DLD1 (cell line): ENCODE data around the gene KIRREL3.

Experiments
- in situ Hi-C: cut with HindIII; loops from 2 replicates; pipeline ENCODE4 v1.10.0; 2017; ENCODE audit warnings: low sequenced_read_pairs

KIRREL3 gene

DNA sequence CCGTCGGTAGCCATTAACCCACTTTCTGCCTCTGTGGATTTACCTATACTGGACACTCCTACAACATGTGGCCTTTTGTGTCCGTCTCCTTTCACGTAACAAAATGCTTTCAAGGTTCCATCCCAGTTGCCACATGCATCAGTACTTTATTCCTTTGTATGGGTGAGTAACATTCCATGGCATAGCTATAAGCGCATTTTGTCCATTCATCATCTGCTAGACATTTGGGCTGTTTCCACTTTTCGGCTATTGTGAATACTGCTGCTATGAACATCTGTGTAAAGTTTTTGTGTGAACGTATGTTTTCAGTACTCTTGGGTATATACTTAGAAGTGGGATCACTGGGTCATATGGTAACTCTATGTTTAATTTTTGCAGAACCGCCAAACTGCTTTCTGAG is 387.9 kb downstream of the KIRREL3 start:
- in situ Hi-C loops, result no loop called here

DNA sequence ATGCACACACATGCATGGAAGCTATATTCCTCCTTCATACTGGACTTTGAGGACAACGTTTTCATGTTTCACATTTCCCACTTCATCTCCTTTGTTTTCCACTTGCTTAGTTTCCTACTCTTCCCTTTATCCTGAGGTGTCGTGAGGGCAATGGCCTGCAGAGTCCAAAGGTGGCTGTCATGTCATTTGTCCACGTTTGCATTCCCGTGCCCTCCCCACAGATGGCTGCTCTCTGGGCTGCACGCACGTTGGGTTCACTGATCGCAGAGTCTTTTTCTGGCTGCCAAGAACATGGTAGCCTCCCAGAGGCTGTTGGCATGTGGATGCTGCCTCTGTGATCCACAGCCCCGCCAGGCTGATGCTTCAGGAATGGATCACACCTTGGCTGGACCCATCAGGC is 389.1 kb downstream of the KIRREL3 start:
- in situ Hi-C loops, result no loop called here

DNA sequence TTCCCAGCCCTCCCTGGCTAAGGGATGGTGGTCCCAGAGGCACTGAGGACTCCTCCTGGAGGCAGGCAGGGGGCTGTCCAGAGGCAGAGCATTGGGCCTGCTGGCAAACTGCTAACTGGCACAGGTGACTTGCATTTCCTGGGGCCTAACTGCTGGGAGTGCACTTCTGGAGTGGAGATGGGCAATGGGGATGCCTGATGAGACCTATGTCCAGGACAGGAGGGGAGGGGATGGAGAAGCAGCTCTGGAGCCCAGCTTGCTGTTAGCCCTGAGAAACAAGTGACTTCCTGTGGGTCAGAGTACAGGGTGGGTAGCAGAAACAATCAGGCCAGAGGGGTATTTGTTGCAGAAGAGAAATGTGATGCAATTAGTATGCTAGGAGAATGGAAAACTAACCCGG is 391.9 kb downstream of the KIRREL3 start:
- in situ Hi-C loops, result loop anchor here (10.0 kb wide), 1 partner anchor 386 kb away; no protein-coding TSS in a partner anchor

DNA sequence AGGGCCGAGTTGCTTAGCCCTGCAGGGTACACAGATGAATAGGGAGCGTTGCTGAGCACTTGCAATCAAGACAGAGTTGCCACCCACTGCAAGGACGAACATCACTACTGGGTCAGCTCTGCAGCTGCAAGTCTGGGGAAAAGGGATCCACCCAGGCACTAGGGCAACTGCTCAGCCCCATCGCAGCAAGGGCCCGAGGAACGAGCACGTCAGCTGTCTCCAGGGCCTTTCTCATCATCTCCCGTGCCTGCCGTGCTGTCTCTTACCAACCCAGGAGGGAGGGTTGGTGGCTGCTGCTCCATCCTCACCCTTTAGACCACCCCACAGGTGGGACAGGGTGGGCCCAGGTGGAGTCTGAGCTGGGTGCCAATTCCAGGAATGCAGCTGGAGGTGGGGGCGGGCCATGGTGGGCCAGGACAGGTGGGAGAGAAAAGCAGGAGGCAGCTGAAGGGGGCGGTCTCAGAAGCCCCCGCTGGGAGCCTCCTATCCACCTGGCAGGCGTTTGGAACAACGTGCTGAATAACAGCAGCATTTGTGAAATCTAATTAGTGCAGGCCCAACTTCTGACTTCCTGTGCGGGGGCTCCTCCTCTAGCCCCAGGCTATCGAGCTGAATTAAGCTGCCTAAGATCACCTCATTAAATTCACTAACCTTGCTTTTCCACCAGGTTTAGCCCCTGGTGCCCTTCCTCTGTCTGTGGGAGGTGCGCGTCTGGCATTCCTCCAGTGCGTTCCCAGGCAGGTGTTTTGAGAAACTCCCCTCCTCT is 392.6 kb downstream of the KIRREL3 start:
- in situ Hi-C loops, result loop anchor here (10.0 kb wide), 1 partner anchor 387 kb away; no protein-coding TSS in a partner anchor

DNA sequence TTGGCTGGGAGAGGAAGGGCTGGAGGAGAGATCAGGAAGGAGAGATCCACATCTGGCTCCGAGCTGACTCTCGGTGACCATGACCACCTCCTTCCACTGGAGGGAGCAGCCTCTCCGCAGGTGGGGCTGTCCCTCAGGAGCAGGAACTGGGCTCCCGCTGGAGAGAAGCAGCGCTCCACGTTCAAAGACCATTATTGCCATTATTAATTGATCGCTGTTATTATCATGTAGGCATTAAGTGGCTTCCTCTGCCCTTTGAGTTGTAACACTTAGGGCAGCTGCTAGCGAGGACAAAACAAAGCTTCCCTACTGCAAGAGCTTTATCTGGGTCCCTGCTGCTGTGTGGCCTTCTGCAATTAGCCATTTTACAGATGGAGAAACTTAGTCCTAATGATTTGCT is 393.2 kb downstream of the KIRREL3 start:
- in situ Hi-C loops, result loop anchor here (10.0 kb wide), 1 partner anchor 387 kb away; no protein-coding TSS in a partner anchor

DNA sequence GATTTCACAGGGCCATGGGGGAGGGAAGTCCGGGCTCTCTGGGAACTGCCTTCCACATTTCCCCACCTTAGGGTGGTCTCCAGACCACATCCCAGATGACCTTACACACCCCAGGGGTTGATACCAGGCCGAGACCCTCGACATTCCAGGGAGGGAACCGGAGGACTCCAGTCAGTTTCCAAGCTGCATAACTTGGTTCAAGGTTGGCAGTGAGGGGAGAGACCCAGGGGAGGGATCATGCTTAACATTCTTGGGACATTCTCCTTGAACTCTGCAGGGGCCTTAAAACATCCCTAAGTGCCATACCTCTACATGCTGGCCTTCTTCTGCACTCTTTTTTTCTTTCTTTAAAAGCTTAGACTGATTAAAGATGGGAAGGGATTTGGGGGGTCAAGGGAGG is 394.1 kb downstream of the KIRREL3 start:
- in situ Hi-C loops, result loop anchor here (10.0 kb wide), 1 partner anchor 388 kb away; no protein-coding TSS in a partner anchor

DNA sequence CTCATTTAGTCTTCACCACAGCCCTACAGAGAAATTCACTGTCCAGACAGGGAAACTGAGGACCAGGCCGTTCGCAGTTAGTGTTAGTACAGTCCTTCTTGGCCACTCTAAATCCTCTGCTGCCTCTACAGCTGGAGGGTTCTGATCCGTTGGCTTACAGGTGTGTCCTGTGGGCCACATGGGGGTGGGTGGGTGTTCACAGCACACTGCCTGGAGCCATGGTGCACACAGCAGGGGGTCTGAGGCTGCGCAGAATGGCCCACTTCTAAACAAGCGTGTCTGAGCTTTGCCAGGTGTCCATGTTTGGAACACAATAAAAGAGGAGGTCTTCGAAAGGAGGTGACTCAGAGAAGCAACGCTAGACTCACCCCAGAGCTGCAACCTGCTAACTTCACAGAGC is 396.1 kb downstream of the KIRREL3 start:
- in situ Hi-C loops, result loop anchor here (10.0 kb wide), 1 partner anchor 390 kb away; no protein-coding TSS in a partner anchor

DNA sequence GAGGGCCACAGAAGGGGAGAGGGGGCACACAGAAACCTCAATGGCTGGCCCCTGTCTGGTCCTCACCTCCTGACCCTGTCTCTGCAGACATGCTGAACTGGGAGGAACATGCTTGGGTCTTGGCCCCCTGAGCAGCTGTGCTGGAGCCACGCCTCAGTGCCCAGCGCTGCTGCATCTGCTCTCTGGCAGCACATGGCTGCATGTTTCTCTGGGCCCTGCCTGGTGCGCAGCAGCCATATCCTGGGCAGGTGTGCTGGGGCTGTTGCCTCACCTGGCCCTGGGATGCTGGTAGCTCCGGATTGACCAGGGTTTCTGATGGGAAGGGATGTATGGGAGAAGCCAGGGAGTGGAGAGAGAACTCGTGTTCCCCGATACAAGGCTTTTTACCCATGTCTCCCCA is 397.1 kb downstream of the KIRREL3 start:
- in situ Hi-C loops, result loop anchor here (10.0 kb wide), 1 partner anchor 391 kb away; no protein-coding TSS in a partner anchor

DNA sequence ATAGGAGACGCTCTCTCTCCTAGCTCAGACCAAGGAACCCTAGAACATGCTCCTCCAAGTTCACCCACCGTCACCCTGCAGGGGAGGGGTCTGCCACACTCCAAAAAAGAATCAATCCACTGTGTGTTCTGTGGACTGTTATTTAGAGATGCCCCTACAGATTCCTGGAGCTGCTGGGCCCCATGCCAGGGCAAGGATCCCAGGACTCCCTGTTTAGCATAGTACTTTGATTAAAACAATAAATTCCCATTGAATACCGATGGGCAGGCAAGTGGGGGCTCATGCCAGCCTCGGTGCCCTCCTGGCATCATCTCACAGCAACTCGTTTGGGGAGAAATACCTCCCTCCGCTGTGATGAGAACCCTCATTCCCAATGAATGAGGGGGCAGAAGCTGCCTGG is 397.6 kb downstream of the KIRREL3 start:
- in situ Hi-C loops, result loop anchor here (10.0 kb wide), 1 partner anchor 392 kb away; no protein-coding TSS in a partner anchor

DNA sequence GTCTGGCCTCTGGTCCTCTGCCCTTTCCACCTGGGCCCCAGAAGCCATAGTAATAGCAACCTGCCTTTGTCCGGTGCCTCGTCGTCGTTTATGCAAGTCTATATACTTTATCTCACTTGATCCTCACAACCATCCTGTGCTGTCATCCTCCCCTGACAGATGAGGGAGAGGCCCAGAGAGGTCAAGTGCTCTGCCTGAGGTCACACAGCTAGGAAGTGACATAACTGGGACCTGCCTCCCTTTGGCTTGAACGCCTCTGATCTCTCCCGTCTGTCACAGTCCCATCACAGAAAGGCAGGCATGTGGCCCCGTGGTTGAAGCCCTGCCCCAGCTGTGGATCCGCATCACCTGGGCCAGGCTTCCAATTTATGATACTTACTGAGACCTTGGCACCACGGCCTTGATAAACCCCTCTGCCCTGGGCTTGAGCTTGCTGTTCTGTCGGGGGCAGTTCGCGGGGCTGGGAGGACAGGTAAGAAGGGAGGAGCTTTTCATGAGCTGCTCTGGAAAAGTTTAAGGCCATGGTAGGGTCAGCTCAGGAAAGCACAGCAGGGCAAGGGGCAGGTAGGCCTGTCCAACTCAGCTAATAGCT is 398.1 kb downstream of the KIRREL3 start:
- in situ Hi-C loops, result loop anchor here (10.0 kb wide), 1 partner anchor 392 kb away; no protein-coding TSS in a partner anchor

DNA sequence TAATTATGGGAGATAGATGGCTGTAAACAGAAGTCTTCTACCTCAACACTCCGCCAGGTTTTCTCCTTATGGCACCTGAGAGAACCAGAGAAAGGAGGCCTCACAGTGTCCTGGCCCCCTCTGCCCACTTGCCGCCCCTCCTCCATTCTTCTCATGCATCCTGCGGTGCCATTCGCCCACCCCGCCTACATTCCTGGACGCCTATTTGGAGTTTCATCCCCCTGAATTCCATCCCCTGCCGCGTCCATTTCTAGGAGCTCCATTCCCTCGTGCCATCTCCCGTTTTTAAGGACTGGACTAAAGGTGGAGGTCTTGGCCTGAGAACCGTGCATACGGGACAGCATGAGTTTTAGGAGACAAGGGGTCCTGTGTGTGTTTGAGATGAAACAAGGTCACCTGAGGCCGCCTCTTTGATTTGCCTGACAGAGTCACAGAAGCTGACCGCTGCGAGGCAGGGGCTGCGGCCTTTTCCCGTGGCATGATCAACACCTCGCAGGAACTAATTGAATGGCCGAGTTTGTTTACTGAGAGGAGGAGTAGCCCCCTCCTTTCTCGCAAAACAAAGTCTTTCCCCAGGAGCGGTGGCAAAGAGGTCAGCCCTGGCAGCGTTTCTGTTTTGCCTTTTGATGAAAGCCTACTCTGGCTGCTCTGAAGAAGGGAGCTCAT is 398.9 kb downstream of the KIRREL3 start:
- in situ Hi-C loops, result loop anchor here (10.0 kb wide), 1 partner anchor 393 kb away; no protein-coding TSS in a partner anchor

DNA sequence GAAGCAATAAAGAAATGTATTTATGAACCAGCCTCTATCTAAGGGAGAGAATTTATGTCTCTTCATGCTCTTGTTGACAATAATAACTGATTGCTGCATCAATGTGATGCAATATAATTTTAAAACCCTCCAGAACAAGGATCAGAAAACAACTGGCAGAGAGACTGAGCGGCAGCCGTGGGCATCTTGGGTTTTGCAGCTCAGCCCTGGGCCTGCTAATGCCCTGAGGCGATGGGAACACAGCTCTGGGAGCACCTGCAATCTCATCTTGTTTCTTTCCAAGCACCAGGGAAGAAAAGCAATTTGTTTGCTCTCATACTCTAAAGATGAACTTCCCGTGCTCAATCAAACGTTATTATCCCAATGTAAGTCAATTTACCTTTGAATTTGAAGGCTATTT is 399.4 kb downstream of the KIRREL3 start:
- in situ Hi-C loops, result loop anchor here (10.0 kb wide), 1 partner anchor 394 kb away; no protein-coding TSS in a partner anchor

DNA sequence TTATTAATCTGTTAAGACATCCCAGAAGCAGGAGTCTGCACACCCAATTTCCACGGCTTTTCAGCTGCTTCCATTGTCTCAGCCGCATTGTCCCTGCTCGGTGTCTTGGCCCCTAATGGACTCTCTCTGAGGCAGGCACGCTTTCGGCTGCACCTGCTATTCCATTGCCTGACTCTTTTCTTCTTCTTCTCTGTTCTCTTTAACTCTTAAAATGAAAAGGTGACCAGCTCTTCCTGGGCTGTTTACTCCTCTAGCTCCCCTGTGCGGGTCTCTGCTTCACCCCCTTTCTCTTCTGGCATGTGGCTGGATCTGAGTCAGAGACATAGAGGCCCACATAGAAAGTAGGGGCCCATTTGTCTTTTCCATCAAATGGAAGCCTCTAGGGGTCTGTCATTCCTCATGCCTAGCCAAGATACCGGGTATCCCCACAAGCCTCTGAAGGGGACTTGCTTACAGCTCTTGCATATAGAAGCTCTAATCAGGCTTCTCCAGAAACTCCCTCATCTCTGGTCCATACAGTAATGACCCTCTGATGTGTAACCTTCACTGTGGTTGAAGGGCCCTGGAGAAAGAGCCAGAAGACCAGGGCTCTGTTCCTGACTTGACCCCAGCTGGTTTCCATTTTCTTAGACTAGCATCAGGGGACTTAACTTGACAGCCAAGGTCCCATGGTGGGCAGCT is 401.2 kb downstream of the KIRREL3 start:
- in situ Hi-C loops, result no loop called here

DNA sequence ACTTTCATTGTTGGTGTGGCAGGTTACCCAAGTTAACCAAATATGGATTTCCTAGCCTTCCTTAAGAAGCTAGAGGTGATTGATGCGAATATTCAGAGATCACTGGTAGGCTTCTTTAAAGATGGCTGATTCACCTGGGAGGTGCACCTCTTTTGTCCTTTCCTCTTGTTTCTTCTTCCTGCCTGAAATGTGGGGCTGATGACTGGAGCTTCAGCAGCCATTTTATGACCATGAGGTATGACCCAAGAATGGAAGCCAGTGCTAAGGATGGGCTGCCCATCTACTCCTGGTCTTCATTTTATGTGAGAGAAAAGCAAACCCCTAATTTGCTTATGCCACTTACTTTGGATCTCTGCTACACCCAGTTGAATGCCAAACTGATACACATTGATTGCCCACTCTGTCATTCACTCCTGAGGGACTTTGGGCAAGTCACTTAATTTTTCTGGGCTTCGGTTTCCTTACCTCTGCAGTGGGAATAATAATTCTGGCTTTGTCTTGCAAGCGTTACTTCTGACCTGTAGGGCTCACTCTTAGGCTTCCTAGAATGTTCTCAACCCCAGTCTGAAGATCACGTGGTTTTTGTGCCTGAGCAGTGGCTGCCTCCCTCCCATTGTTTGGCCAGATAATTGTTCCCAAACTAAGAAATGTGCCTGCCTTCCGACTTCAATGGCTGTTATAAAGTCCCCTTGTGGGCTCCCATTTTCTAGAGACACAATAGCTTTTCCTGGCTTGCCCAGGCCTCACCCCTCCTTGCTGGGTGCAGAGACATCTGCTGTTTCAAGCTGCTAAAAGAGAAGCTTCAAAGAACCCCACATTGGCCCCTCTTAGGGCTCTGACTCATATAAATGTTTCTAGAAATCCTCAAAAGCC is 402.0 kb downstream of the KIRREL3 start:
- in situ Hi-C loops, result no loop called here

DNA sequence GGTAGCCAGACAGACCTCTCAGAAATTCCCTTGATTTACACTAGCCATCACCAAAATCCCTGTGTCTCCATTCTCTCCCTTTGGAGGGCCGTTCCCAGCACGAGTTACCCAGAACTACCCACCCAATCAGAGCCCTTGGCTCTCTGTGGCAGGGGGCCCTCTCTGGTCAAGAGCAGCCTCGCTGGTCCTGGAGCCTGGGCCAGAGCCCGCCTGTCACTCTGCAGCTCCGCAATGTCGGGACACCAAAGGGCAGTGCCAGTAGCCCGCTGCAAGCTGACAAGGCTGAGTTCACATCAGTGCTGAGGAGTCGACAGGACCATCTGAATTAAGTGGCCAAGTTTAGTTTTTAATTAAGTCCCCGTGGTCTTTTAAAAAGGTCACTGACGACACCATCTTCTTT is 403.5 kb downstream of the KIRREL3 start:
- in situ Hi-C loops, result no loop called here

DNA sequence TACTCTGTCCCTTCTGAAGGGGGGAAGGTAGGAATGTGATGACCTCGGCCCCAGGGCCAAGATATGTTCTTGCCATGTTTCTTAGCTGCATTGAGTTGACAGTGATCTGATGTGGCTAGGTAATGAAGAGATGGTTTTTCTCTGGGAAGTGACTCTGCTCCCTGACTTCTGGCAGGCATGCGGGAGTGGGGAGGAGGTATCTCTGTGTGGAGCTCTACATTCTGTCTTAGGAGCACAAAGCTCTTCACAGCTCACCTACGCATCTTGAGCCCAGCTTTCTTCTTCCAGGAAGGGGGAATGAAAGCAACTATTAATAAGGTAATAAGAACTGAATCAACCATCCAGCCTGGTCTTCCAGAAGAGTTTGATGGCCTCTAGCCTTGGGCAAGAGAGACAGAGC is 404.1 kb downstream of the KIRREL3 start:
- in situ Hi-C loops, result no loop called here

DNA sequence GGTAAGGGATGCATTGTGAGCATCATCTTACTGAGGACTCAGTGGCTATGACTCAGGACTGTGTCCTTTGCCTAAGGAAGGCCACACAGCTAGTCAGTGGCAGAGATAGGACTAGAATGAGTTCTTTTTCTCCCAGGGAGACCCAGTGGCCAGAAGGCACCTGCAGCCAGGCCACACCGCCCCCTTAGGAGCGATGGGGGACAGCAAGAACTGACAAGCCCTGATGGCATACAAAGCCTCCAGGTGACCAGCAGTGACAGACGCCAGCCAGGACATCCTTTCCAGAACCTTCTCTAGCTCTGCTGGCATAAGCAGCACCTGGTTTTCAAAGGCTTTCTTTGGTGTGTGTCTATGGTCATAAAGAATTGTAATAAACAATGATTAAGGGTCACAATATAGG is 405.0 kb downstream of the KIRREL3 start:
- in situ Hi-C loops, result no loop called here

DNA sequence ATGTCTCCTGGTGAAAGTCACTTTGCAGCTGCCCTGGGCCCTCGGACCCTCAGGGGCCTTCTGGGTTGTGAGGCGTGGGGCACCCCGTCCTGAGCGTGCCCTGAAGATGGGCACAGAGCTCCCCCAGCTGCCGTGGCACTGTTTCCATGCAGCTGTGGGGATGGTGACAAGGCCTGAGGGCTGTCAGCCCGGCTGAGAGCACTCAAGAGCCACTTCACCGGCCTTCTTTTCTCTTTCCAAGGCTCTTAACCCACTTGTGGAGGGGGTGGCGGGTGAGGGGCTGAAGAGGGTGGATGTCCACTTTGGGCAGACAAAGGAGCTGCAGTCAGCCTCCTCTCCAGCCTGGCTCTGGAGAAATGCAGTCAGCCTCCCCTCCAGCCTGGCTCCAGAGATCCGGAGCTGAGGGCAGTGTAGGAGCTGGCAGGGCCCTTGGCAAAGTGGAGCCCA is 405.6 kb downstream of the KIRREL3 start:
- in situ Hi-C loops, result no loop called here

DNA sequence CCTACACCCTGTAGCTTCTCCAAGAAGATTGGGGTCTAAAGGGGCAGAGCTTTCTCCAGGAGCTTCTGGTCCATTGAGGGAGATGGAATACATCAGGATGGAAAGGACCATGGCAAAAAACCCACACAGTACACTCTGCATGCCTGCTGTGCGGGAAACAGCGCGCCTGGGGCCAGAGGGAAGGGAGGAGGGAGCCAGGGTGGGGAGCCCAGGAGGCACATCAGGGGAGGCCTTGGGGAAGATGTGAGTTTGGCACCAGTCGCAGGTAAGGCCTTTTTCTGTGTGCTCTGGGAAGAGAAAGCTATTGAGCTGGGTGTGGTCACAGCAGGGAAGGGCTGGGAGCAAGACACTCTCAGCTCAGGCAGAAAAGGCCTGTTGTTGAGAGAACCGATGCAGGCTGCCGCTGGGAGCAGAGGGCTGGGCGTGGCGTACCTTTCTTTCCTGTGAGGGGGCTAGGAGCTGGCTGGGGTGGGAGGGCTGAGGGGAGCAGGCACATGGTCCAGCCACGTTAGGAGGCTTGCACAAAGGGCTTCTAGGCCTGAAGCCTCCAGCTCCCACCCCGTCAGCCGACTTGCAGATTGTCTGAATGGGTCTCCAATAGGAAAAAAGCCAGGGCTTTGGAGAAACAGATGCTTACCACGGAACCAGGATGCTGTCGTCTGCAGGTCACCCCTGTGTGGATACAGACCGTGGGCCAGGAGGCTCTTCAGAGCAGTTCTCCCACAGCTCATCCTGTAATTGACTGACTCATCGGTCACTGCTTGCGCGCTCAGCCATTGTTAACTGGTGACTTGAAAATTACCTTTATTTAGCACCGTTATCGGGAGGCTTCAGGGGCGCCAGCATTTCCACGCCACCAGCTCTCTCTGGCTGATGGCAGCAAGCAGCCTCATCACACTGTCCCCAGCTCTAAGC is 407.8 kb downstream of the KIRREL3 start:
- in situ Hi-C loops, result no loop called here
